CD8-positive, alpha-beta memory T cell (primary cell): Measurements from ENCODE around the gene AKAP6. TPM values are rescaled to one million over a fixed set of nuclear protein-coding genes. Genes with fewer than 3 reads are reported as not detected.

ENCODE experiments used
- CTCF ChIA-PET: fragments of 350-600 bp; sonication (Branson Sonifier 250); formaldehyde crosslinking; loops from one replicate; lab custom pipeline; 2021; ENCODE audit warnings: antibody characterized with exemption; lab: Charles Lee
- POLR2A ChIA-PET: fragments of 350-600 bp; sonication (Branson Sonifier 250); formaldehyde crosslinking; loops from one replicate; lab custom pipeline; 2021; ENCODE audit warnings: antibody characterized with exemption; lab: Charles Lee
- DNase-seq, 5 donors: peaks; one replicate each; pipeline versions ENCODE4 v3.0.0 to v3.0.0-alpha.2; 2020 to 2022; ENCODE audit warnings: mixed read lengths in 1 of 5
- H3K27ac ChIP-seq: one replicate; pipeline ENCODE4 v1.7.0; 2013; ENCODE audit warnings: low read depth, mild to moderate bottlenecking, low read length, moderate library complexity
- H3K27me3 ChIP-seq: 2 replicates; pipeline ENCODE4 v1.7.0; 2013; ENCODE audit warnings: low read length, mild to moderate bottlenecking; ENCODE audit not compliant: insufficient read depth, poor library complexity, severe bottlenecking
- H3K36me3 ChIP-seq: 2 replicates; pipeline ENCODE4 v1.7.0; 2013; ENCODE audit warnings: mild to moderate bottlenecking, low read length, moderate library complexity; ENCODE audit not compliant: insufficient read depth
- H3K4me1 ChIP-seq: 2 replicates; pipeline ENCODE4 v1.7.0; 2013; ENCODE audit warnings: mild to moderate bottlenecking, low read length, moderate library complexity; ENCODE audit not compliant: insufficient read depth
- H3K4me3 ChIP-seq: 2 replicates; pipeline ENCODE4 v1.7.0; 2013; ENCODE audit warnings: mild to moderate bottlenecking, low read length
- H3K9me3 ChIP-seq: 2 replicates; pipeline ENCODE4 v1.7.0; 2013; ENCODE audit warnings: mild to moderate bottlenecking, low read length
- H3K27ac Mint-ChIP-seq, 8 donors: one replicate each; pipeline ENCODE4 v1.8.0; 2020 to 2021; ENCODE audit warnings: mixed read lengths in 8 of 8, mild to moderate bottlenecking in 6 of 8, inconsistent platforms in 3 of 8, moderate library complexity in 3 of 8
- H3K27me3 Mint-ChIP-seq, 2 donors: one replicate each; pipeline ENCODE4 v1.8.0; 2020 to 2021; ENCODE audit warnings: mixed read lengths in 2 of 2, mild to moderate bottlenecking in 1 of 2, moderate library complexity in 1 of 2
- H3K36me3 Mint-ChIP-seq, 3 donors: one replicate each; pipeline ENCODE4 v1.8.0; 2020 to 2021; ENCODE audit warnings: mixed read lengths in 3 of 3, inconsistent platforms in 1 of 3, mild to moderate bottlenecking in 1 of 3
- H3K4me1 Mint-ChIP-seq, 3 donors: one replicate each; pipeline ENCODE4 v1.8.0; 2020 to 2021; ENCODE audit warnings: mixed read lengths in 3 of 3, inconsistent platforms in 1 of 3, mild to moderate bottlenecking in 1 of 3
- H3K4me3 Mint-ChIP-seq, 7 donors: one replicate each; pipeline ENCODE4 v1.8.0; 2020 to 2021; ENCODE audit warnings: mixed read lengths in 7 of 7, mild to moderate bottlenecking in 6 of 7, moderate library complexity in 4 of 7, inconsistent platforms in 2 of 7
- H3K9me3 Mint-ChIP-seq, 5 donors: one replicate each; pipeline ENCODE4 v1.8.0; 2020 to 2022; ENCODE audit warnings: mixed read lengths in 5 of 5, mild to moderate bottlenecking in 3 of 5, moderate library complexity in 2 of 5, inconsistent platforms in 1 of 5
- polyA plus RNA-seq: library from polyadenylated mRNA; unstranded; fragments of 300-500 nt; fragmentation: Illumina TruSeq; gene quantifications from one replicate; pipeline ENCODE4 v1.2.3, GENCODE V29; 2021
- total RNA-seq, 2 experiments: library from RNA; stranded (reverse); gene quantifications; one replicate each; pipeline ENCODE4 v1.2.3, GENCODE V29; 2021

Gene AKAP6
- total and polyA plus RNA-seq, 3 experiments from 2014 or later, result 0.49 to 1.5 (median 1.4) TPM

GRCh38 chr14:32627545-32628298, 298.6 kb downstream of the AKAP6 start:
- Histone ChIP-seq H3K9me3 (no peaks in the 10 kb centered on the region), H3K27me3 (no peaks in the 10 kb centered on the region), H3K4me1 (no peaks in the 10 kb centered on the region), H3K36me3 (no peaks in the 10 kb centered on the region), H3K27ac (no peak overlapping the region), H3K4me3 (no peak overlapping the region)
- ChIA-PET POLR2A (no interaction called here), CTCF (no interaction called here)
- DNase-seq, result no peak
- H3K4me1 Mint-ChIP-seq, result no peaks in the 10 kb centered on the region
- H3K4me3 Mint-ChIP-seq, result no peak overlapping the region
- H3K36me3 Mint-ChIP-seq, result no peaks in the 10 kb centered on the region
- H3K9me3 Mint-ChIP-seq, result peaks cover 0 to 7% (median 0%) of the 10 kb centered on the region in 5 donors
- no peaks in the 10 kb centered on the region for H3K27me3 Mint-ChIP-seq
- no peak overlapping the region for H3K27ac Mint-ChIP-seq

GRCh38 chr14:32629236-32629635, 300.1 kb downstream of the AKAP6 start:
- Mint-ChIP-seq H3K27ac (no peak overlapping the region), H3K27me3 (no peaks in the 10 kb centered on the region), H3K4me3 (no peak overlapping the region), H3K4me1 (no peaks in the 10 kb centered on the region), H3K9me3 (peaks cover 0 to 7% (median 0%) of the 10 kb centered on the region in 5 donors), H3K36me3 (no peaks in the 10 kb centered on the region)
- Histone ChIP-seq H3K9me3 (no peaks in the 10 kb centered on the region), H3K36me3 (no peaks in the 10 kb centered on the region), H3K4me1 (no peaks in the 10 kb centered on the region), H3K27ac (no peak overlapping the region), H3K27me3 (no peaks in the 10 kb centered on the region), H3K4me3 (no peak overlapping the region)
- POLR2A ChIA-PET, result no interaction called here
- CTCF ChIA-PET, result no interaction called here
- no peak for DNase-seq

- Mint-ChIP-seq H3K27me3 (no peaks in the 10 kb centered on the region), H3K27ac (no peak overlapping the region), H3K36me3 (no peaks in the 10 kb centered on the region), H3K9me3 (peaks cover 0 to 7% (median 4%) of the 10 kb centered on the region in 5 donors), H3K4me1 (no peaks in the 10 kb centered on the region), H3K4me3 (no peak overlapping the region)
- Histone ChIP-seq H3K4me1 (no peaks in the 10 kb centered on the region), H3K36me3 (no peaks in the 10 kb centered on the region), H3K27ac (no peak overlapping the region), H3K27me3 (no peaks in the 10 kb centered on the region), H3K4me3 (no peak overlapping the region), H3K9me3 (no peaks in the 10 kb centered on the region)
- DNase-seq, result no peak
- ChIA-PET CTCF (no interaction called here), POLR2A (no interaction called here)
Measured at GRCh38 chr14:32630701-32631100, 301.6 kb downstream of the AKAP6 start.

- Mint-ChIP-seq H3K36me3 (no peaks in the 10 kb centered on the region), H3K27ac (no peak overlapping the region), H3K27me3 (no peaks in the 10 kb centered on the region), H3K4me3 (no peak overlapping the region), H3K4me1 (no peaks in the 10 kb centered on the region), H3K9me3 (peaks cover 0 to 4% (median 2%) of the 10 kb centered on the region in 5 donors)
- ChIA-PET POLR2A (no interaction called here), CTCF (no interaction called here)
- Histone ChIP-seq H3K27me3 (no peaks in the 10 kb centered on the region), H3K27ac (no peak overlapping the region), H3K36me3 (no peaks in the 10 kb centered on the region), H3K9me3 (no peaks in the 10 kb centered on the region), H3K4me1 (no peaks in the 10 kb centered on the region), H3K4me3 (no peak overlapping the region)
- no peak for DNase-seq
Measured at GRCh38 chr14:32633224-32633859, 304.2 kb downstream of the AKAP6 start.

GRCh38 chr14:32633930-32634329, 304.8 kb downstream of the AKAP6 start:
- Histone ChIP-seq H3K4me1 (no peaks in the 10 kb centered on the region), H3K27ac (no peak overlapping the region), H3K36me3 (no peaks in the 10 kb centered on the region), H3K27me3 (no peaks in the 10 kb centered on the region), H3K9me3 (no peaks in the 10 kb centered on the region), H3K4me3 (no peak overlapping the region)
- Mint-ChIP-seq H3K36me3 (no peaks in the 10 kb centered on the region), H3K27me3 (no peaks in the 10 kb centered on the region), H3K27ac (no peak overlapping the region), H3K4me1 (no peaks in the 10 kb centered on the region), H3K9me3 (peaks cover 0 to 4% (median 2%) of the 10 kb centered on the region in 5 donors), H3K4me3 (no peak overlapping the region)
- no peak for DNase-seq
- POLR2A ChIA-PET, result no interaction called here
- CTCF ChIA-PET, result no interaction called here

- Histone ChIP-seq H3K27ac (no peak overlapping the region), H3K4me1 (no peaks in the 10 kb centered on the region), H3K9me3 (no peaks in the 10 kb centered on the region), H3K4me3 (no peak overlapping the region), H3K36me3 (no peaks in the 10 kb centered on the region), H3K27me3 (no peaks in the 10 kb centered on the region)
- Mint-ChIP-seq H3K4me1 (no peaks in the 10 kb centered on the region), H3K36me3 (no peaks in the 10 kb centered on the region), H3K27ac (no peak overlapping the region), H3K4me3 (no peak overlapping the region), H3K9me3 (peaks cover 0 to 9% (median 2%) of the 10 kb centered on the region in 5 donors), H3K27me3 (no peaks in the 10 kb centered on the region)
- CTCF ChIA-PET, result no interaction called here
- DNase-seq, result no peak
- POLR2A ChIA-PET, result no interaction called here
Measured at GRCh38 chr14:32635061-32635719, 306.1 kb downstream of the AKAP6 start.

GRCh38 chr14:32637582-32637981, 308.5 kb downstream of the AKAP6 start:
- Histone ChIP-seq H3K4me3 (no peak overlapping the region), H3K4me1 (no peaks in the 10 kb centered on the region), H3K36me3 (no peaks in the 10 kb centered on the region), H3K9me3 (no peaks in the 10 kb centered on the region), H3K27me3 (no peaks in the 10 kb centered on the region), H3K27ac (no peak overlapping the region)
- Mint-ChIP-seq H3K4me1 (no peaks in the 10 kb centered on the region), H3K27me3 (no peaks in the 10 kb centered on the region), H3K36me3 (no peaks in the 10 kb centered on the region), H3K9me3 (peaks cover 0 to 11% (median 2%) of the 10 kb centered on the region in 5 donors), H3K4me3 (no peak overlapping the region), H3K27ac (no peak overlapping the region)
- POLR2A ChIA-PET, result no interaction called here
- DNase-seq, result no peak
- CTCF ChIA-PET, result no interaction called here

- Mint-ChIP-seq H3K9me3 (peaks cover 0 to 11% (median 4%) of the 10 kb centered on the region in 5 donors), H3K27ac (no peak overlapping the region), H3K36me3 (no peaks in the 10 kb centered on the region), H3K4me1 (no peaks in the 10 kb centered on the region), H3K27me3 (no peaks in the 10 kb centered on the region), H3K4me3 (no peak overlapping the region)
- Histone ChIP-seq H3K4me3 (no peak overlapping the region), H3K9me3 (no peaks in the 10 kb centered on the region), H3K4me1 (no peaks in the 10 kb centered on the region), H3K27ac (no peak overlapping the region), H3K36me3 (no peaks in the 10 kb centered on the region), H3K27me3 (no peaks in the 10 kb centered on the region)
- DNase-seq, result no peak
- CTCF ChIA-PET, result no interaction called here
- POLR2A ChIA-PET, result no interaction called here
Measured at GRCh38 chr14:32639208-32639607, 310.1 kb downstream of the AKAP6 start.
